Skeletal muscle tissue (tissue), 4 donors: Measurements from ENCODE around the gene SORBS1. TPM values are rescaled to one million over a fixed set of nuclear protein-coding genes. Genes with fewer than 3 reads are reported as not detected.

Experiments used
- H3K27ac ChIP-seq: one replicate; pipeline ENCODE4 v1.7.0; 2013; ENCODE audit warnings: mild to moderate bottlenecking, low read depth, low read length, inconsistent platforms
- H3K27me3 ChIP-seq, 3 donors: one replicate each; pipeline ENCODE4 v1.7.0; 2013; ENCODE audit warnings: low read length in 3 of 3; ENCODE audit not compliant: control insufficient read depth in 3 of 3, insufficient read depth in 3 of 3
- H3K36me3 ChIP-seq, 3 donors: one replicate each; pipeline ENCODE4 v1.7.0; 2013; ENCODE audit warnings: low read length in 3 of 3; ENCODE audit not compliant: control insufficient read depth in 3 of 3, insufficient read depth in 3 of 3
- H3K4me1 ChIP-seq, 3 donors: one replicate each; pipeline ENCODE4 v1.7.0; 2013; ENCODE audit warnings: low read length in 3 of 3, mild to moderate bottlenecking in 3 of 3; ENCODE audit not compliant: control insufficient read depth in 3 of 3, insufficient read depth in 3 of 3
- H3K4me3 ChIP-seq, 3 donors: one replicate each; pipeline ENCODE4 v1.7.0; 2013; ENCODE audit warnings: low read length in 3 of 3
- H3K9ac ChIP-seq, 3 donors: one replicate each; pipeline ENCODE4 v1.7.0; 2013; ENCODE audit warnings: low read length in 3 of 3, mild to moderate bottlenecking in 3 of 3, moderate library complexity in 2 of 3, low read depth in 1 of 3
- H3K9me3 ChIP-seq, 3 donors: one replicate each; pipeline ENCODE4 v1.7.0; 2013; ENCODE audit warnings: low read length in 3 of 3; ENCODE audit not compliant: control insufficient read depth in 3 of 3
- total RNA-seq: library from RNA; depleted of rRNA; stranded (reverse); fragments of >200 nt; gene quantifications from one replicate; pipeline ENCODE4 v1.2.3, GENCODE V29; 2014
- donor health status: Osteomylitis.

Gene SORBS1
- total RNA-seq, 1 donor from 2014 or later: 66.8 TPM

GRCh38 chr10:95411635-95412034 is 149.5 kb downstream of the SORBS1 start:
- Histone ChIP-seq H3K36me3 (peaks cover 11 to 24% (median 15%) of the 10 kb centered on the region in 3 donors), H3K27me3 (no peaks in the 10 kb centered on the region), H3K9me3 (no peaks in the 10 kb centered on the region), H3K4me1 (peaks cover 69 to 79% (median 75%) of the 10 kb centered on the region in 3 donors), H3K9ac (no peak overlapping the region), H3K27ac (no peak overlapping the region), H3K4me3 (peak overlapping the region in 1 of 3 donors; percentile 16)

DNA sequence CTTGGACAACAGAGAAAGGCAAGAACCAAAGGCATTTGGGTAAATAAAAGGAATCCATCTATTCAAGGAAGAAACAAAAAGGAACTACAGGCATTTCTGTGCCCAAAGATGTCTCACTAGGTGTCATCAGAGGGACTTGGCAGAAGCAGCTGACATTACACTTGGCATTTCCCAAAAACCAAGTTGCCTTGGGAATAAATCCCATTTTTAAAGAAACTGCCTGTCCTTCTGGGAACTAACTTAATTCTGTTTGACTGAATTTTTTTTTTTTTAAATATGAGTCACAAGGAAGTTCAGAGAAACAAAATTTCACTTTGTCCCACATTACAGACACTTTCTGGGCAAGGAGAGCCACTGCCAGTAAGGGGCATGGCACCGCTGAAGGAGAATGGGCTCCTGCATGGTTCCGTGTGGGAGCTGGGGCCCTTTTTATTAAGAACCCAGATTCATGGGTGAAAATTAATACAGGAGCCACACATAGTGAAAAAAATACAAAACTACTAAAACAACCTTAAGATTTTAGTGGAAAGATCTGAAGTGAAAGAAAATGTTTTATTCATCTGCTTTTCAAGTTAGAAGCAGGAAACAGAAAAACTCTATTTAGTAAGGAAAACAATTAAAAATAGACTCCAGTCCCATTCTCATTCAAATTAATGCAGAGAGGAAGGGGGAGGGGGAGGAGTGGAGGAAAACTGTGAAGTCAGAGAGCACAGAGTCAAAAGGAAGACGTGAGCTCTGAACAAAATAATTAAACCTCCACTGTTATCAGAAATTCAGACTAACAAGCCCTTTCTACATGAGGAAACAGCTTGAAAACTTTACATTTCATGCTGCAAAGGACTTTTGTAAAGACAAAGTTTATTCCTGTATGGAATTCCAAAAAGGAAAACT is 151.9 kb downstream of the SORBS1 start:
- no peaks in the 10 kb centered on the region for H3K9me3 ChIP-seq
- peak overlapping the region; percentile 40 to 68 (median 41) for H3K9ac ChIP-seq
- peak overlapping the region; percentile 97 for H3K27ac ChIP-seq
- peaks cover 20 to 44% (median 25%) of the 10 kb centered on the region in 3 donors for H3K36me3 ChIP-seq
- no peak overlapping the region for H3K4me3 ChIP-seq
- H3K27me3 ChIP-seq: no peaks in the 10 kb centered on the region
- H3K4me1 ChIP-seq: peaks cover 58 to 86% (median 80%) of the 10 kb centered on the region in 3 donors

- Histone ChIP-seq H3K9me3 (no peaks in the 10 kb centered on the region), H3K27ac (peak overlapping the region; percentile 97), H3K27me3 (no peaks in the 10 kb centered on the region), H3K36me3 (peaks cover 26 to 48% (median 29%) of the 10 kb centered on the region in 3 donors), H3K4me3 (no peak overlapping the region), H3K9ac (peak overlapping the region; percentile 40 to 68 (median 65)), H3K4me1 (peaks cover 50 to 84% (median 81%) of the 10 kb centered on the region in 3 donors)
Measured at GRCh38 chr10:95408148-95408960, 152.8 kb downstream of the SORBS1 start.

GRCh38 chr10:95407546-95407945 is 153.6 kb downstream of the SORBS1 start:
- peak overlapping the region in 2 of 3 donors; percentile 68 to 79 for H3K9ac ChIP-seq
- peaks cover 42 to 76% (median 74%) of the 10 kb centered on the region in 3 donors for H3K4me1 ChIP-seq
- H3K4me3 ChIP-seq: no peak overlapping the region
- peak overlapping the region; percentile 97 for H3K27ac ChIP-seq
- H3K27me3 ChIP-seq: no peaks in the 10 kb centered on the region
- peaks cover 29 to 54% (median 35%) of the 10 kb centered on the region in 3 donors for H3K36me3 ChIP-seq
- no peaks in the 10 kb centered on the region for H3K9me3 ChIP-seq

- Histone ChIP-seq H3K36me3 (peaks cover 34 to 57% (median 41%) of the 10 kb centered on the region in 3 donors), H3K4me1 (peaks cover 39 to 70% (median 68%) of the 10 kb centered on the region in 3 donors), H3K4me3 (peak overlapping the region; percentile 26 to 62 (median 44))
Measured at GRCh38 chr10:95406651-95407280, 154.4 kb downstream of the SORBS1 start.

GRCh38 chr10:95405655-95406054 is 155.5 kb downstream of the SORBS1 start:
- H3K4me1 ChIP-seq: peaks cover 39 to 66% (median 63%) of the 10 kb centered on the region in 3 donors
- no peak overlapping the region for H3K4me3 ChIP-seq
- H3K9me3 ChIP-seq: no peaks in the 10 kb centered on the region
- peaks cover 36 to 61% (median 51%) of the 10 kb centered on the region in 3 donors for H3K36me3 ChIP-seq
- no peak overlapping the region for H3K9ac ChIP-seq
- no peaks in the 10 kb centered on the region for H3K27me3 ChIP-seq
- H3K27ac ChIP-seq: peak overlapping the region; percentile 97

More at GRCh38 chr10:95406651-95407280, 154.4 kb downstream of the SORBS1 start:
- H3K27me3 ChIP-seq: no peaks in the 10 kb centered on the region
- peak overlapping the region; percentile 40 to 79 (median 68) for H3K9ac ChIP-seq
- H3K9me3 ChIP-seq: no peaks in the 10 kb centered on the region
- H3K27ac ChIP-seq: peak overlapping the region; percentile 97

- Histone ChIP-seq H3K9me3 (no peaks in the 10 kb centered on the region), H3K27me3 (no peaks in the 10 kb centered on the region), H3K27ac (peak overlapping the region; percentile 97), H3K4me3 (no peak overlapping the region), H3K4me1 (peaks cover 38 to 59% (median 58%) of the 10 kb centered on the region in 3 donors), H3K9ac (no peak overlapping the region), H3K36me3 (peaks cover 34 to 58% (median 55%) of the 10 kb centered on the region in 3 donors)
Measured at GRCh38 chr10:95404864-95405263, 156.3 kb downstream of the SORBS1 start.

DNA sequence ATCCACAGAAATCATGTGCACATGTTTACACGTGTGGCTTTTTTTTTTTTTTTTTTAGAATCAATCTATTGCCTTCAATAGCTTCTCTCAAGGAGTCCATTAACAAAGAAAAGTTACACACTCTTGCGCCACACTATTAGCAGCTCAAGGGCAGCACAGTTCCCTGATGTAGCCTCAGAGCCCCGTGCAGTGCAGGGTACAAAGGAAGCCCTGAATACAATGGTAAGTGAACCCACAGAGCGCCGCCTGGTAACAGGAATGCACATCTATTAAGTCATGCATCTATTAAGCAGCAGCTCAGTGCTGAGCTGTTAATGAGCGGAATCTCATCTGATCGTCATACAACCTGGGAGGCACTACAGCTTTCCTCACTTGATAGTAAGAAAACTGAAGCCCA is 156.7 kb downstream of the SORBS1 start:
- Histone ChIP-seq H3K9me3 (no peaks in the 10 kb centered on the region), H3K4me1 (peaks cover 34 to 55% (median 54%) of the 10 kb centered on the region in 3 donors), H3K27ac (peak overlapping the region; percentile 97), H3K27me3 (no peaks in the 10 kb centered on the region), H3K9ac (peak overlapping the region in 1 of 3 donors; percentile 28), H3K4me3 (no peak overlapping the region), H3K36me3 (peaks cover 38 to 59% (median 55%) of the 10 kb centered on the region in 3 donors)

GRCh38 chr10:95403700-95404461 is 157.3 kb downstream of the SORBS1 start:
- Histone ChIP-seq H3K9ac (peak overlapping the region in 2 of 3 donors; percentile 8 to 28), H3K27me3 (no peaks in the 10 kb centered on the region), H3K4me3 (no peak overlapping the region), H3K36me3 (peaks cover 41 to 63% (median 55%) of the 10 kb centered on the region in 3 donors), H3K27ac (peak overlapping the region; percentile 97), H3K4me1 (peaks cover 29 to 50% (median 48%) of the 10 kb centered on the region in 3 donors), H3K9me3 (no peaks in the 10 kb centered on the region)
